GM12872 (cell line): ENCODE measurements around the gene TCF4.

Source experiments
- CTCF ChIP-seq: IDR thresholded peaks from 3 replicates; pipeline ENCODE4 v1.5.1; 2011; ENCODE audit warnings: low read depth, mild to moderate bottlenecking, low read length, moderate library complexity; ENCODE audit not compliant: insufficient read depth

Gene TCF4

DNA sequence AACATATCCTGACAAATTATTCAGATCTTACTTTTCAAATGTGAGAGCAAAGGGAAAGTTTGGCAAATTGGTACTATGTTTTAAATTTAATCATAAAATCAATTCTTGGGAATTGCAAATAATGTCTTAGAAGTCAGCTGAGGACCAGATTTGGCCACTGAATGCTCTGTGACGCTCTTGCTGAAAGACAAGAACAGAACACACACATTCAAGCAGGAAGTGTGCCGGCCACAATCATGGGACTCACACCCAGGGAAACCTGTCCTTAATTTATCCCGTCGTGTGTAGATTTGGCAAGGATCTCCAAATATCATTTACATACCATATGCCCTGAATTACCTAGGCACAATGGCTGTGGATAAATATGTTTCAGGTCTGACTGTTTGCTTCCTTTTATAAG lies 253.1 kb downstream of the TCF4 start:
- no peak for TF ChIP-seq CTCF

DNA sequence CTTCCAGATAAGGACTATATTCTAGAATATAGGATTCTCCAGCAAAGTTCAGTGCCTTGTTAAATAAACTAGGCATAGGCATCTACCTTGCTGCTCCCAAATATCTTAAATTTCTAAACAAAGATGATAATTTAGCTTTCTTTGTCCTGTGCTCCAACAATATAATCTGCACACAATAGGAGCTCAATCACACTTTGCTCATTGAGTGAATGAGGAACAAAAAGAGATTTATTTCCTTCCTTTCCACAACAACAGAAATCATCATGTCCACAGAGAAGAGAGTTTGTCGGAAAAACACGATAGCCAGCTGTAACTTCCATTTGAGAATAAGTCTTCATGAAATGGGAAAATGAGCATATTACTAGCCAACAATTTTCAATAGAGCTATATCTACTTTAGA lies 256.7 kb downstream of the TCF4 start:
- TF ChIP-seq CTCF = no peak

- no peak for TF ChIP-seq CTCF
Measured at GRCh38 chr18:55328301-55328700, 259.7 kb downstream of the TCF4 start.

DNA sequence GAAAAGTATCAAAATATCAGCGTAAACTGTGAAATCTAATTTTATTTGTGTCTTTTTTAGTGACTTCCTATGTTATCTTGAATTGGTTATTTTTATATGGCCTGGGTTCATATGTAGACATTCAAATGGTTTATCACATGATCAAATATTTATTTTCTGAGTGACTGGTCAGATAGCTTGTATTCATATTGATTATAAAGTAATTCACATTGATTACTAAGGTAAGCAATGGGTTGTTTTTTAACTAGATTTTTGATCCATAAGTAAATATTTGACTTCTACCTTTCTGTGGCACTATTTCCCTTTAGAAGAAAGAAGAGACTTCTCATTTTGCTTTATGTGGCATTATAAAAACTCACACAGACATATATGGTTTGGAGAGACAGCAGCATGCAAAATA lies 260.5 kb downstream of the TCF4 start:
- no peak for TF ChIP-seq CTCF

DNA sequence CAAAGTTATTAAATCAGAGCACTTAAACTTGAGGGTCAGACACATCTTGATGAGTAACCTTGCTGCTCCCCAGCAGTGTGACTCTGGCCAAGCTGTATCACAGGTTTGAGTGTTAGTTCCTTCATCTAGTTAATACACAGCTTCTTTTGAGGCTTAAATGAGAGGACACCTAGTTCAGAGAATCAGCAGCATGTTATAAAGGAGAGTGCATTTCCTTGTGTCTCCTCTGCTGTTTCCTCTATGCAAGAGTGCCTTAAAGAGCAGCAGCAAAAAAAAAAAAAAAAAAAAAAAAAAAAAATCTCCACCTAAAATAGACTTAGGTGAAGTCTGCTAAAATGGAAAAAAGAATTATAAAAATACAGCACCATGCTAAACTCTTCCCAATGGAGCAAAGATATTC lies 261.9 kb downstream of the TCF4 start:
- no peak for TF ChIP-seq CTCF

DNA sequence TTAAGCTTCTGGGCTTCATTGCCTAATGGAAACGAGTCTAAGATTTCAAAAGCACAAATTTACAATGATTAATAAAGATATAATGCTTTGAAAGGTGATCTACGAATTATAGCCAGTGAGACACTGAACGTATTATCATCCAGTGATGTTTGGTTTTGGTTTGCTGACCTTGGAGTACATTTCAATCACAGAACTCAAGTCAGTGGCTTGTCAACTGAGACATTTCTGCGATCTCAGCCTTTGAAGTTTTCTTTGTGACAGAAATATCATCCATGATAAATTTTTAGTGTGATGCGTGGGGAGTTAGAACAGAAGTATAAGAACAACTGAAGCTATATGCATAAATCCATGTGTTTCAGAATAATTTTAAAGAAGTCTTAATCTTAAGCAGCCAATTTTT lies 263.8 kb downstream of the TCF4 start:
- no peak for TF ChIP-seq CTCF

DNA sequence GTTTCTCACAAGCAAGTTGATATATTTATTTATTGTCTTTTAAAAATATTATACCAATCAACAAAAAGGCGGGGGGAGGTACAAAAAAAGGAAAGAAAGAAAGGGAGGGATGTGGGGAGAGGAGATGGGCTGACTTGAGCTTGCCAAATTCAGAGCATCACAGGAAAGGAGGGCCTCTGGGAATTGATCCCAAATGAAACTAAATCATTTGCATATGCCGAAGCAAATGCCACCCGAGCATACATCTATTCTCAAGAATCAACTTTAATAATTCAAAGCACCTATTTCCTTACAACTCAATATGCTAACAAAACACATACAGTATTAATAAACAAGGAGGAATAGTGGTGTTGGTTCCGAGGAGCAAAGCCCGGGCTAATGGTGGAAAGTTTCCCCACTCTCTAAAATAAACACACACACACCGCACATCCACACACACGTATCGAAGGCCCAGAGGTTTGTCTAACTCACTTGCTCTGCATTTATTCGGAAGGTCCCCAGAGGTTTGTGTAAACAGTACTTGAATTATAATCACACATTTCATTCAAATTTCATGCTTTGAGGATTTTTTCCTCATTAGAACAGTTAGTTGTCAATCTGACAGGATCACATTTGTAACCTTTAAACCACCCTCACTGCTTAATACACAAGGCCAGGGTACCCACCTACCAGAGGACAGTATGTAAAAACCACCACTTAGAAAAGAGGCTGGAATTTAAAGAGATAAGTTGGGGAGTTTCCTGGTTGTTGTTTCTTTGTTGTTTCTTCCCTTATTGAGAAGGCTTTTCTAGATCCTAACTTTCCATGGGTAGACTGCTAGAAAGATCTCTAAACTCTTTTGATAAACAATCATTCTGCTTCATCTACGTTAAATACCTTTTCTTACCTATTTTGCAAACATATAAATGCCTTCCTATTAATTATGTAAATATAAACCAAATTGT lies 264.7 kb downstream of the TCF4 start:
- no peak for TF ChIP-seq CTCF
